K562 (cell line): Measurements from ENCODE around the gene ISYNA1. TPM values are rescaled to one million over a fixed set of nuclear protein-coding genes. Genes with fewer than 3 reads are reported as not detected.

Experiments
- ARHGAP35 ChIP-seq: fragments of 450-650 bp; IDR thresholded peaks from 2 replicates; pipeline ENCODE4 v1.6.1; 2018; ENCODE audit not compliant: partially characterized antibody
- ARID4B ChIP-seq: sonication (generic); formaldehyde crosslinking; IDR thresholded peaks from 2 replicates; pipeline ENCODE4 v1.8.0; 2022; ENCODE audit warnings: mild to moderate bottlenecking, missing genetic modification reagents
- ASH1L ChIP-seq: fragments of 450-650 bp; IDR thresholded peaks from 2 replicates; pipeline ENCODE4 v1.6.1; 2018; ENCODE audit warnings: borderline replicate concordance, mild to moderate bottlenecking, low read depth; ENCODE audit not compliant: partially characterized antibody
- BDP1 ChIP-seq: IDR thresholded peaks from 3 replicates; pipeline ENCODE4 v1.6.1; 2011; ENCODE audit not compliant: insufficient read length, insufficient read depth
- BHLHE40 ChIP-seq: IDR thresholded peaks from 2 replicates; pipeline ENCODE4 v1.6.1; 2011; ENCODE audit warnings: low read length, improper control_type of control experiment
- BRF2 ChIP-seq: IDR thresholded peaks from 3 replicates; pipeline ENCODE4 v1.6.1; 2011; ENCODE audit warnings: borderline replicate concordance, mild to moderate bottlenecking; ENCODE audit not compliant: insufficient read length, insufficient read depth
- CBX2 ChIP-seq: fragments of 200-600 bp; sonication (generic); IDR thresholded peaks from one replicate; pipeline ENCODE4 v1.6.1; 2012; ENCODE audit warnings: mild to moderate bottlenecking, low read length, inconsistent platforms; ENCODE audit not compliant: insufficient read depth, poor library complexity, severe bottlenecking
- ETV5 ChIP-seq: sonication (generic); formaldehyde crosslinking; IDR thresholded peaks from 2 replicates; pipeline ENCODE4 v1.4.0; 2020; ENCODE audit warnings: low read depth, mild to moderate bottlenecking, missing genetic modification reagents
- HMGN3 ChIP-seq: IDR thresholded peaks from 2 replicates; pipeline ENCODE4 v1.6.1; 2011; ENCODE audit warnings: borderline replicate concordance, low read depth, mild to moderate bottlenecking, mixed read lengths, low read length; ENCODE audit not compliant: insufficient read length; ENCODE audit errors: extremely low read depth
- KLF10 ChIP-seq: fragments of 250-450 bp; sonication (Bioruptor Pico); IDR thresholded peaks from 2 replicates; pipeline ENCODE4 v1.6.1; 2021; ENCODE audit warnings: matching md5 sums
- KLF13 ChIP-seq: fragments of 450-650 bp; IDR thresholded peaks from 2 replicates; pipeline ENCODE4 v1.6.1; 2016; ENCODE audit warnings: missing genetic modification characterization, low read depth, mild to moderate bottlenecking, missing compliant biosample characterization, moderate library complexity, borderline replicate concordance
- LCOR ChIP-seq: sonication (generic); formaldehyde crosslinking; IDR thresholded peaks from 2 replicates; pipeline ENCODE4 v1.8.0; 2022; ENCODE audit warnings: mild to moderate bottlenecking, missing genetic modification reagents
- MECOM ChIP-seq: fragments of 250-450 bp; sonication (Bioruptor Pico); IDR thresholded peaks from 2 replicates; pipeline ENCODE4 v1.8.0; 2022; ENCODE audit warnings: inconsistent platforms
- RNF2 ChIP-seq: sonication (generic); IDR thresholded peaks from 2 replicates; pipeline ENCODE4 v1.6.1; 2016
- TRIM28 ChIP-seq: fragments of 450-650 bp; IDR thresholded peaks from 2 replicates; pipeline ENCODE4 v1.6.1; 2017
- TSC22D4 ChIP-seq: fragments of 450-650 bp; IDR thresholded peaks from 2 replicates; pipeline ENCODE4 v1.6.1; 2016; ENCODE audit warnings: missing genetic modification characterization, missing biosample characterization, control low read depth
- ZBTB9 ChIP-seq: fragments of 450-650 bp; formaldehyde crosslinking; IDR thresholded peaks from 2 replicates; pipeline ENCODE4 v1.4.0; 2020; ENCODE audit warnings: mild to moderate bottlenecking, moderate library complexity
- ZNF140 ChIP-seq: fragments of 250-450 bp; sonication (Bioruptor Pico); IDR thresholded peaks from 2 replicates; pipeline ENCODE4 v1.8.0; 2021; ENCODE audit warnings: moderate library complexity, mild to moderate bottlenecking, inconsistent platforms
- ZNF431 ChIP-seq: sonication (generic); formaldehyde crosslinking; IDR thresholded peaks from 2 replicates; pipeline ENCODE4 v1.8.0; 2022; ENCODE audit warnings: mild to moderate bottlenecking, missing genetic modification reagents
- ZNF561 ChIP-seq: fragments of 450-650 bp; formaldehyde crosslinking; conservative IDR thresholded peaks from 2 replicates; pipeline ENCODE4 v1.4.0; 2020; ENCODE audit warnings: mild to moderate bottlenecking, moderate library complexity
- ZNF717 ChIP-seq: fragments of 250-450 bp; sonication (Bioruptor Pico); IDR thresholded peaks from 2 replicates; pipeline ENCODE4 v1.5.0; 2021
- polyA plus RNA-seq, 8 experiments: library from polyadenylated mRNA; depleted of rRNA in 4 of 8; stranded (reverse) in 5 of 8; unstranded in 3 of 8; fragments of >200 nt; fragmentation: Nextera tagmentation in 2 of 8; fragmentation: Illumina TruSeq in 1 of 8; extraction: Ambion mirVana in 2 of 8; extraction: Trizol in 1 of 8; gene quantifications; 2 replicates each; pipeline versions ENCODE4 v1.2.1 to v1.2.3, GENCODE V29; 2011 to 2014; ENCODE audit warnings: inconsistent platforms in 1 of 8, missing spikeins in 1 of 8
- total RNA-seq, 7 experiments: library from RNA; depleted of rRNA in 6 of 7; stranded (reverse); fragments of >200 nt in 6 of 7; fragmentation: Illumina TruSeq in 2 of 7; extraction: Trizol in 2 of 7; gene quantifications; 2 replicates each; pipeline versions ENCODE4 v1.2.1 to v1.2.3, GENCODE V29; 2011 to 2021; ENCODE audit warnings: low replicate concordance in 1 of 7
- TF ChIP-seq, protein P1 (sequence below): fragments of 200-800 bp; sonication (Bioruptor generic); IDR thresholded peaks from 2 replicates; pipeline ENCODE4 v1.6.1; 2017; ENCODE audit warnings: missing genetic modification characterization, missing compliant biosample characterization

ISYNA1 gene
- total and polyA plus RNA-seq, 9 of the 15 experiments (the other 6 are each of a cell fraction or from before 2014, with no cell fraction given) = 21.8 to 460 (median 93.2) TPM

GRCh38 chr19:18416778-18417249 is 21.1 kb downstream of the ISYNA1 start (continued):
- TF ChIP-seq ARID4B = no peak; the same call in 1 of the 2 replicates
- no peak; the same call in 1 of the 2 replicates for TF ChIP-seq LCOR (CRISPR knock-in tag)
- TF ChIP-seq ZNF717 (CRISPR knock-in tag) = no peak
- no peak for TF ChIP-seq CBX2
- no peak for TF ChIP-seq KLF13 (tag)
- TF ChIP-seq KLF10 (CRISPR knock-in tag) = no peak
- TF ChIP-seq BDP1 = no peak
- no peak for TF ChIP-seq BRF2
- no peak for TF ChIP-seq ZNF140 (CRISPR knock-in tag)
- TF ChIP-seq ASH1L = no peak
- TF ChIP-seq, protein P1, sequence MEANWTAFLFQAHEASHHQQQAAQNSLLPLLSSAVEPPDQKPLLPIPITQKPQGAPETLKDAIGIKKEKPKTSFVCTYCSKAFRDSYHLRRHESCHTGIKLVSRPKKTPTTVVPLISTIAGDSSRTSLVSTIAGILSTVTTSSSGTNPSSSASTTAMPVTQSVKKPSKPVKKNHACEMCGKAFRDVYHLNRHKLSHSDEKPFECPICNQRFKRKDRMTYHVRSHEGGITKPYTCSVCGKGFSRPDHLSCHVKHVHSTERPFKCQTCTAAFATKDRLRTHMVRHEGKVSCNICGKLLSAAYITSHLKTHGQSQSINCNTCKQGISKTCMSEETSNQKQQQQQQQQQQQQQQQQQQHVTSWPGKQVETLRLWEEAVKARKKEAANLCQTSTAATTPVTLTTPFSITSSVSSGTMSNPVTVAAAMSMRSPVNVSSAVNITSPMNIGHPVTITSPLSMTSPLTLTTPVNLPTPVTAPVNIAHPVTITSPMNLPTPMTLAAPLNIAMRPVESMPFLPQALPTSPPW = peak; percentile 80
- no peak for TF ChIP-seq ARHGAP35
- TF ChIP-seq ETV5 (CRISPR knock-in tag) = no peak
- TF ChIP-seq HMGN3 = no peak
- no peak for TF ChIP-seq ZNF561 (CRISPR knock-in tag)
- TF ChIP-seq RNF2 = peak; percentile 68; the same call in 1 of the 2 replicates
- TF ChIP-seq MECOM (CRISPR knock-in tag) = no peak
- TF ChIP-seq ZBTB9 (CRISPR knock-in tag) = no peak
- peak; percentile 74 for TF ChIP-seq BHLHE40
- peak; percentile 65; the same call in 1 of the 2 replicates for TF ChIP-seq ZNF431
- TF ChIP-seq TRIM28 = no peak
- no peak for TF ChIP-seq TSC22D4 (tag)
